ENCODE measurements around the gene KCNMB1.

Gene KCNMB1

DNA sequence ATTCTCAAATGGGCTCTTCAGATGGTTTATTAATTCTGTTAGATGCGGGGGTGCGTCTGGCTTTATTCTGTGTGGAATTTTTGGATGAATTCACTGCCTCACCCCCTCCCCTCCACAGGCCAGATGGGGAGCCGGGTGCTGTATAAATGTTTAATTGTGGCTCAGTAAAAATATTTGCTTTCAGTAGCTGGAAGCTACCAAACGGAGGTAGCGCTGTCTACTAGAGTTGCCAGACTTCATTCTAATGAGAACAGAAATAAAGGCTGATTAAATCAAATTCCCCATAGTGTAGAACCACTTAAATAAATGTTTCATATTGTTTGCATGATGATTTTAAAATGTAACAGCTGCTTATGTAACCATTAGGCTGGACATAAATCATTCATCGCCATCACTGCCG, 34.5 kb upstream of the KCNMB1 start:
- TF ChIP-seq SPI1 (IDR thresholded peaks at IDR 0.05; ENCODE audit: borderline replicate concordance, low read depth), result no peak
- TF ChIP-seq, protein P1, sequence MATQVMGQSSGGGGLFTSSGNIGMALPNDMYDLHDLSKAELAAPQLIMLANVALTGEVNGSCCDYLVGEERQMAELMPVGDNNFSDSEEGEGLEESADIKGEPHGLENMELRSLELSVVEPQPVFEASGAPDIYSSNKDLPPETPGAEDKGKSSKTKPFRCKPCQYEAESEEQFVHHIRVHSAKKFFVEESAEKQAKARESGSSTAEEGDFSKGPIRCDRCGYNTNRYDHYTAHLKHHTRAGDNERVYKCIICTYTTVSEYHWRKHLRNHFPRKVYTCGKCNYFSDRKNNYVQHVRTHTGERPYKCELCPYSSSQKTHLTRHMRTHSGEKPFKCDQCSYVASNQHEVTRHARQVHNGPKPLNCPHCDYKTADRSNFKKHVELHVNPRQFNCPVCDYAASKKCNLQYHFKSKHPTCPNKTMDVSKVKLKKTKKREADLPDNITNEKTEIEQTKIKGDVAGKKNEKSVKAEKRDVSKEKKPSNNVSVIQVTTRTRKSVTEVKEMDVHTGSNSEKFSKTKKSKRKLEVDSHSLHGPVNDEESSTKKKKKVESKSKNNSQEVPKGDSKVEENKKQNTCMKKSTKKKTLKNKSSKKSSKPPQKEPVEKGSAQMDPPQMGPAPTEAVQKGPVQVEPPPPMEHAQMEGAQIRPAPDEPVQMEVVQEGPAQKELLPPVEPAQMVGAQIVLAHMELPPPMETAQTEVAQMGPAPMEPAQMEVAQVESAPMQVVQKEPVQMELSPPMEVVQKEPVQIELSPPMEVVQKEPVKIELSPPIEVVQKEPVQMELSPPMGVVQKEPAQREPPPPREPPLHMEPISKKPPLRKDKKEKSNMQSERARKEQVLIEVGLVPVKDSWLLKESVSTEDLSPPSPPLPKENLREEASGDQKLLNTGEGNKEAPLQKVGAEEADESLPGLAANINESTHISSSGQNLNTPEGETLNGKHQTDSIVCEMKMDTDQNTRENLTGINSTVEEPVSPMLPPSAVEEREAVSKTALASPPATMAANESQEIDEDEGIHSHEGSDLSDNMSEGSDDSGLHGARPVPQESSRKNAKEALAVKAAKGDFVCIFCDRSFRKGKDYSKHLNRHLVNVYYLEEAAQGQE (IDR thresholded peaks at IDR 0.05; ENCODE audit: insufficient replicate concordance, low read depth), result no peak
- TF ChIP-seq GABPA (IDR thresholded peaks at IDR 0.05; ENCODE audit: low read depth), result no peak
- no peak for TF ChIP-seq POLR2AphosphoS5 (IDR thresholded peaks at IDR 0.05; ENCODE audit: low read depth)
- TF ChIP-seq, protein P2, sequence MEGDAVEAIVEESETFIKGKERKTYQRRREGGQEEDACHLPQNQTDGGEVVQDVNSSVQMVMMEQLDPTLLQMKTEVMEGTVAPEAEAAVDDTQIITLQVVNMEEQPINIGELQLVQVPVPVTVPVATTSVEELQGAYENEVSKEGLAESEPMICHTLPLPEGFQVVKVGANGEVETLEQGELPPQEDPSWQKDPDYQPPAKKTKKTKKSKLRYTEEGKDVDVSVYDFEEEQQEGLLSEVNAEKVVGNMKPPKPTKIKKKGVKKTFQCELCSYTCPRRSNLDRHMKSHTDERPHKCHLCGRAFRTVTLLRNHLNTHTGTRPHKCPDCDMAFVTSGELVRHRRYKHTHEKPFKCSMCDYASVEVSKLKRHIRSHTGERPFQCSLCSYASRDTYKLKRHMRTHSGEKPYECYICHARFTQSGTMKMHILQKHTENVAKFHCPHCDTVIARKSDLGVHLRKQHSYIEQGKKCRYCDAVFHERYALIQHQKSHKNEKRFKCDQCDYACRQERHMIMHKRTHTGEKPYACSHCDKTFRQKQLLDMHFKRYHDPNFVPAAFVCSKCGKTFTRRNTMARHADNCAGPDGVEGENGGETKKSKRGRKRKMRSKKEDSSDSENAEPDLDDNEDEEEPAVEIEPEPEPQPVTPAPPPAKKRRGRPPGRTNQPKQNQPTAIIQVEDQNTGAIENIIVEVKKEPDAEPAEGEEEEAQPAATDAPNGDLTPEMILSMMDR (IDR thresholded peaks at IDR 0.05; ENCODE audit: insufficient read depth, low read length), result no peak
- Histone ChIP-seq H3K27me3 (ENCODE audit: insufficient read depth, poor library complexity, severe bottlenecking) (no peaks in the 10 kb centered on the region), H3K4me3 (replicated peaks; ENCODE audit: insufficient read depth, low read length) (no peak overlapping the region), H3K27ac (replicated peaks) (no peak overlapping the region)
- DNase-seq (ENCODE audit: low read depth in 1 of 2, low spot score in 1 of 2), result no peak

DNA sequence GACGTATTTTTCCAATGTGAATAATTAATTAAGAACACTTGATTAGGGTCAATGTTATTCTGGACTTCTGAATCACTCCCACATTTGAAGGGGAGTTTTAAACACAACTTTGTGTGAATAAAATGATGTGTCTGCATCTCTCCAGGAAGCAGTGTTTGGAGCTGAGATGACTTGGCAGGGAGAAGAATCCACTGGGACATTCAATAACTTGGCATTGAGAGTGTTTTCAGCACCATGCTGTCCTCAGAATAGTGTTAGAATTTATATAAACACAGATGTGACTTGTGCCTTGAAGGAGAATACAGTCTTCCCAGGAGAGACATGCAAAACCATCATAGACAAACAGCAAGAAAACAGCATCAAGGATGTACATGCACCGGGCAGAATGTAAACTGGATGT, 32.7 kb upstream of the KCNMB1 start:
- no peak overlapping the region for H3K27ac ChIP-seq (replicated peaks)
- H3K4me3 ChIP-seq (replicated peaks; ENCODE audit: insufficient read depth, low read length), result no peak overlapping the region
- no peak for DNase-seq (ENCODE audit: low read depth in 1 of 2, low spot score in 1 of 2)
- no peaks in the 10 kb centered on the region for H3K27me3 ChIP-seq (ENCODE audit: insufficient read depth, poor library complexity, severe bottlenecking)
- no peak for TF ChIP-seq POLR2AphosphoS5 (IDR thresholded peaks at IDR 0.05; ENCODE audit: low read depth)
- no peak for TF ChIP-seq GABPA (IDR thresholded peaks at IDR 0.05; ENCODE audit: low read depth)
- no peak for TF ChIP-seq SPI1 (IDR thresholded peaks at IDR 0.05; ENCODE audit: borderline replicate concordance, low read depth)
- TF ChIP-seq, protein P2 (IDR thresholded peaks at IDR 0.05; ENCODE audit: insufficient read depth, low read length), result no peak
- TF ChIP-seq, protein P1 (IDR thresholded peaks at IDR 0.05; ENCODE audit: insufficient replicate concordance, low read depth), result no peak

DNA sequence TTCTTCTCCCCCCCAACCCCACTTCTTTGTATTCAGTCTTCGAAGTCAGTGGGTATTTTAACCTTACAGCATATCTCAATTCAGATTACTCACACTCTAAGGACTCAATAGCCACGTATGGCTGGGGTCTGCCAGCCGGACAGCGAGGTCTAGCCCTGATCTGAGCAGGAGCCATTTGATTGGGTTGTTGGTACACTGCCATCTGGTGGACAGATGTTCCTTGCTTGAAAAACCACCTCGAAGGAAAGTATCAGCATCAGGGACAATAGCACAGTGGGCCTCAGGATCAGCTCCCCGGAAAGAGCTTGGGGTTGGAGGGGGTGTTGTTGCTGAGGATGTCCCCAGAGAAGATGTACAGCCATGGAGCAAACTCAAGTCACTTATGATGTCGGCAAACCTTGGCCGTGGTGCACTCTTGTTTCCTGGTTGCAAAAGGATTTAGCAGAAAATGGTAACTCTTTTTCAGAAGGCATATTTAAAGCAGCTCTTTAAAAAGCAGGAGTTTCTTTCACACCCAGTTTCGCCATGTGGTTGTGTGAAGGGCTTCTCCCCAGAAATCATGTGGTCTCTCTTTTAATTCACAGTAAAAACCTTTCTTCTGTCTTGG, 31.7 kb upstream of the KCNMB1 start:
- Histone ChIP-seq H3K4me3 (replicated peaks; ENCODE audit: insufficient read depth, low read length) (no peak overlapping the region), H3K27me3 (ENCODE audit: insufficient read depth, poor library complexity, severe bottlenecking) (no peaks in the 10 kb centered on the region), H3K27ac (replicated peaks) (no peak overlapping the region)
- no peak for TF ChIP-seq SPI1 (IDR thresholded peaks at IDR 0.05; ENCODE audit: borderline replicate concordance, low read depth)
- TF ChIP-seq, protein P2 (IDR thresholded peaks at IDR 0.05; ENCODE audit: insufficient read depth, low read length), result peak; percentile 65
- DNase-seq (ENCODE audit: low read depth in 1 of 2, low spot score in 1 of 2), result peak; percentile 31 to 64

DNA sequence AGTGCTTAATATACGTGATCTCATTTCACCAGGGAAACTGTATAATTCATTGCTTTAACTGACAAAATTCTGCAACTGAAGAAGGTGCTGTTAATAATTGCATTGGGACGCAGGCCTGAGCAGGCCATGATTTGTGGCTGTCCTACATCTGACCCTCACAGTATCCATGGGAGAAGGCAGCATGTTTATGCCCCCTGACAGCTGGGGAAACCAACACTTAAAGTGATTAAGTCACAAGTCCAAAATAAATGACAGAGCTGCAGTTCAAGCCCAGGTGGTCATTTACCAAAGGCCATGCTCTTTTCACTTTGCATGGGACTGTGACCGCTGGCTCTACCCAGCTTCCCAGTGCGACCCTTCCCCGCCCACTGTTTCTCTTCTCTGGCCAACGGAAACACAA, 30.5 kb upstream of the KCNMB1 start:
- Histone ChIP-seq H3K27me3 (ENCODE audit: insufficient read depth, poor library complexity, severe bottlenecking) (no peaks in the 10 kb centered on the region), H3K27ac (replicated peaks) (no peak overlapping the region), H3K4me3 (replicated peaks; ENCODE audit: insufficient read depth, low read length) (no peak overlapping the region)
- TF ChIP-seq, protein P2 (IDR thresholded peaks at IDR 0.05; ENCODE audit: insufficient read depth, low read length), result no peak
- TF ChIP-seq POLR2AphosphoS5 (IDR thresholded peaks at IDR 0.05; ENCODE audit: low read depth) (no peak), SPI1 (IDR thresholded peaks at IDR 0.05; ENCODE audit: borderline replicate concordance, low read depth) (no peak), GABPA (IDR thresholded peaks at IDR 0.05; ENCODE audit: low read depth) (no peak)
- TF ChIP-seq, protein P1 (IDR thresholded peaks at IDR 0.05; ENCODE audit: insufficient replicate concordance, low read depth), result no peak
- no peak for DNase-seq (ENCODE audit: low read depth in 1 of 2, low spot score in 1 of 2)
